Large intestine (tissue), 3 donors: ENCODE measurements around the gene MMP24OS. TPM values are rescaled to one million over a fixed set of nuclear protein-coding genes. Genes with fewer than 3 reads are reported as not detected.
A peak's percentile ranks its signal among the peaks of the same experiment; 100 is the strongest.

Experiments used
- DNase-seq, 2 donors: peaks; one replicate each; pipeline versions ENCODE4 v3.0.0 to v3.0.0-alpha.2; 2013
- H3K27ac ChIP-seq: one replicate; pipeline ENCODE4 v1.5.1; 2013; ENCODE audit warnings: low read length
- H3K27me3 ChIP-seq: 2 replicates; pipeline ENCODE4 v1.6.1; 2013; ENCODE audit warnings: low read length; ENCODE audit not compliant: control insufficient read depth, insufficient read depth
- H3K36me3 ChIP-seq: 2 replicates; pipeline ENCODE4 v1.6.1; 2013; ENCODE audit warnings: low read length; ENCODE audit not compliant: control insufficient read depth, insufficient read depth
- H3K4me1 ChIP-seq: one replicate; pipeline ENCODE4 v1.6.1; 2013; ENCODE audit warnings: low read length; ENCODE audit not compliant: control insufficient read depth, insufficient read depth
- H3K4me3 ChIP-seq: one replicate; pipeline ENCODE4 v1.5.1; 2013; ENCODE audit warnings: low read length
- H3K9me3 ChIP-seq: one replicate; pipeline ENCODE4 v1.6.1; 2013; ENCODE audit warnings: mild to moderate bottlenecking, low read depth, low read length, moderate library complexity; ENCODE audit not compliant: control insufficient read depth
- WGBS: methylation state at CpG from one replicate; pipeline ENCODE4 v1.1.5; 2013; ENCODE audit warnings: low lambda C conversion rate; ENCODE audit not compliant: insufficient coverage; 5-methylcytosine and 5-hydroxymethylcytosine counted together
- polyA plus RNA-seq: library from polyadenylated mRNA; unstranded; fragments of 120-200 nt; gene quantifications from one replicate; pipeline ENCODE4 v1.2.1, GENCODE V29; 2013

MMP24OS gene
- polyA plus RNA-seq, 1 donor = 43.8 TPM

DNA sequence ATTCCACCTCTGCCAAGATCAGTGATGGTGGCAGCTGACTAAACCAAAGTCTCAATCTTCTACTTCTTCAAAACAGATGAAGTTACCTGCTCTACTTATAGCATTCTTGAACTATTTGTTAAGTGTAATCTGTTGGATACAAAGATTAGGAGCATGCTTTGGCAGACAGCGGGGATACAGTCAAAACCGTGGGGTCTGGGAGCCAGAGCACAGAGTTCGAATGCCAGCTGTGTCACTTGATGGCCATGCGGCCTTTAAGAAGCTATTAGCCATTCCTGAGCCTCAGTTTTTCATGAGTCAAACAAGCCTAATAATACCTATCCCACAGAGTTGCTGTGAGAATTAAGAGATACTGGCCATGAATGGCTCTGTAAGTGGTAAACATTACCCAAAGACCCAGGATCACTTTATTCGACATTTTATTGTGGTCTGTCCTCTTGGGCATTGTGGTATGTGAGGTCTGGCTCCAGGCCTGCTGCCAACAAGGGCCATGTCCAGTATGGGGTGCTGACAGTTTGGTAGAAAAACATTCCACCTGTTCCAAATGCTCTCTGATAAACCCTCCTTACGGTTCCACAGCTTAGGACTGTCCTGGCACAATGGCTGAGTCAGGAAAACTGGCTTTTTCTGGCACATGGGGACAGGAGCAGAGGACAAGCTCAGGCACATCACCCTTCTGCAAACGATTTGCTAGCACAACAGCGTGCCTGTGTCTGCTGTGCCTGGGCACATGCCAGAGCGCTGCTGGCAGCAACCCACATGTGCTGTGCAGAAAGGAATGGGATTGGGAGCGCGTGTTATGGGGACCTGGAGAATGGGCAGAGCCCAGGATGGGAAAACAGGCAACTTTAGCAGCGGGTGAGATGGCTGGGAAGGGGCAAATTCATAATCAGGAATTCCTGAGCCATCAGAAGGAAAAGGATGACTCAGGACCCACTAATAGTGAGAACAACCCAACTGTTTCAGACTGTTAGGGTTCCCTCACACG lies 30.0 kb upstream of the MMP24OS start:
- no peak overlapping the region for H3K4me3 ChIP-seq
- peaks cover 9% of the 10 kb centered on the region for H3K36me3 ChIP-seq
- no peaks in the 10 kb centered on the region for H3K27me3 ChIP-seq
- H3K27ac ChIP-seq = peak overlapping the region; percentile 91
- DNase-seq = no peak
- H3K9me3 ChIP-seq = no peaks in the 10 kb centered on the region
- peaks cover 37% of the 10 kb centered on the region for H3K4me1 ChIP-seq
- WGBS = 100% methylated on average over 1 of the region's 13 CpGs

DNA sequence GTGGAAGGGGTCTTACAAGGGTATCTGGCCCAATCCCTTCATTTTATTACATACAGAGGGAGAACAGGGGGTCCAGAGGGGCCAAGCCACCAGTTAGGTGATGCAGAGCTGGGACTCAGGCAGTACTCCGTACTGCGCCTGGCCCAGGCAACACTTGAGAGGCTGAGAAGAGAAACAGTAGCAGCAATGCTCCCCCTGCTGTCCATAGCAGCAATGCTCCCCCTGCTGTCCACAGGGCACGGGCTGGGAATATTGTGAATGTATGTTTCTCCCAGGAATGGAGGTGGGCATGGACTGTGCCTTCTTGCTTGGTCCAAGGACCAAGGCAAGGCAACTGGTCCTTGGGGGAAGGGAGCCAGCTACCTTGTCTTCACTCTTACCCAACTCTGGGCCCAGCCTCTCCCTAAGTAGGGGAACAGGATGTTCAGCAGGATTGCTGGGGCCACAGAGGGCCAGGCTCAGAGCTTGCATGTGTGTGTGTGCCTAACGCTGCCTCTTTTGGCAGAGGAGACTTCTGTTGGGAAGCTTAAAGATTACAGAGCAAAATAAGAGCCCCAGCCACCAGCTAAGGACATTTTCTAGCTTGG lies 29.1 kb upstream of the MMP24OS start:
- peaks cover 7% of the 10 kb centered on the region for H3K36me3 ChIP-seq
- H3K27ac ChIP-seq = peak overlapping the region; percentile 91
- H3K9me3 ChIP-seq = no peaks in the 10 kb centered on the region
- H3K4me3 ChIP-seq = no peak overlapping the region
- H3K27me3 ChIP-seq = no peaks in the 10 kb centered on the region
- H3K4me1 ChIP-seq = peaks cover 37% of the 10 kb centered on the region
- DNase-seq = peak; percentile 71 to 77
- WGBS = no CpG with 5 or more reads among the region's 4 CpGs

DNA sequence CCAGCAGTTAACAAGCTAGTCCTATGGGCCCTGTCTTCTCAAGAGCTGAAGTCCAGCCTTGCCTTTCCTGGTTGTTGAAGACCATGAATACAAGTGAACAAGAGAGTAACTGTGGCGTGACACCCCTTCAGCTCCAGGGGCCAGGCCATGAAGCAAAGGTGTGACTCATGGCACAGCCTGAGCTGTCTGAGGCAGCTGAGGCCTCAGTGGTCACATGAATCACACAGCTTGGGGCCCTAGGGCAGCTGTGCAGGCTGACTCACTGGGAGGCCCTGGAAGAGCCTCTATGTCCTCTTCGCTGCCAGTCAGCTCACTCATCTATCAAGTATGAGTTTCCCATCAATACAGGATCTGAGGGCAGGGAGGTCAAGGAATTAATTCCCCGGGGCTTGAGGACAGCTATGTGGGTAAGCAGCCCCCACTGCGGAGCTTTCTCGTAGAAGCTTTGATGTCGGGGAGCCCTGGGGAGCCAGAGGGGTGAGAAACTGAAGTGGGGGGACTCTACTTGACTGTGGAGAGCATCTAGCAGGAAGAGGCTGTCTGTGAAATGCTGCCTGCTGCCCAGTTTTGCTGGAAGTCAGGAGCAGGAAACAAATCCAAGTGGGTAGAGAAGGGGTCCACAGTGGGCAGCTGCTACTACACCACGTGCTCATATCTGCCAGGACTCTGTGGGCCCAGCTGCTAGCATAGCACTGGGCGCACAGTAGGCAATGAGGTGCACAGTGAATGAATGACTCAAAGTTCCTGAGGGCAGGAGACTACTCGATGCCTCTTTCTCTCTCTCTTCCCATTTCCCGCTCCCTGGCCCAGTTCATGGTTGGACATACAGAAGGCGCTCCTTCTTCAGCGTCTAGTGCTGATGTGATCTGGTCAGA lies 28.0 kb upstream of the MMP24OS start:
- Histone ChIP-seq H3K27me3 (no peaks in the 10 kb centered on the region), H3K27ac (peak overlapping the region; percentile 91), H3K36me3 (peaks cover 5% of the 10 kb centered on the region), H3K4me1 (peaks cover 37% of the 10 kb centered on the region), H3K4me3 (no peak overlapping the region), H3K9me3 (no peaks in the 10 kb centered on the region)
- WGBS = no CpG with 5 or more reads among the region's 12 CpGs
- DNase-seq = peak; percentile 93 to 95

DNA sequence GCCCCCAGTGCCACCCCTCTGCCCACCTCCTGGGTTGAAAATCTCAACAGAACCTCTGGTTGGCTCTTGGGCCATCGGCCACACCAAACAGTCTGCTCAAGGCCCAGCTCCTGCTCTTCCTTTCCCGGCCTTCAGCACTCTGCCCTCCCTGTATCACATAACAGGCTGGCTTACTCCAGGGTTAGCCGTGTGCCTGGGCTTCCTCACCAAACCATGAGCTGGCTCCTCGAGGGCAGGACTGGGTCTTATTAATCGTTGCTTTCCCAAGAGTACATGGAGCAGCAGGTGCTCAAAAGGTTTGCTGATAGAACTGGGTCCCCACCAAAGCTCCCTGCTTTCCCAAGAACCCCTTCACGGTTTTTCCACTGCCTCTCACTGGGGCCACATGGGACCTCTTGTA lies 27.0 kb upstream of the MMP24OS start:
- Histone ChIP-seq H3K4me3 (no peak overlapping the region), H3K9me3 (no peaks in the 10 kb centered on the region), H3K27me3 (no peaks in the 10 kb centered on the region), H3K4me1 (peaks cover 37% of the 10 kb centered on the region), H3K36me3 (peaks cover 5% of the 10 kb centered on the region), H3K27ac (peak overlapping the region; percentile 91)
- no peak for DNase-seq
- WGBS = no CpG with 5 or more reads among the region's 6 CpGs

DNA sequence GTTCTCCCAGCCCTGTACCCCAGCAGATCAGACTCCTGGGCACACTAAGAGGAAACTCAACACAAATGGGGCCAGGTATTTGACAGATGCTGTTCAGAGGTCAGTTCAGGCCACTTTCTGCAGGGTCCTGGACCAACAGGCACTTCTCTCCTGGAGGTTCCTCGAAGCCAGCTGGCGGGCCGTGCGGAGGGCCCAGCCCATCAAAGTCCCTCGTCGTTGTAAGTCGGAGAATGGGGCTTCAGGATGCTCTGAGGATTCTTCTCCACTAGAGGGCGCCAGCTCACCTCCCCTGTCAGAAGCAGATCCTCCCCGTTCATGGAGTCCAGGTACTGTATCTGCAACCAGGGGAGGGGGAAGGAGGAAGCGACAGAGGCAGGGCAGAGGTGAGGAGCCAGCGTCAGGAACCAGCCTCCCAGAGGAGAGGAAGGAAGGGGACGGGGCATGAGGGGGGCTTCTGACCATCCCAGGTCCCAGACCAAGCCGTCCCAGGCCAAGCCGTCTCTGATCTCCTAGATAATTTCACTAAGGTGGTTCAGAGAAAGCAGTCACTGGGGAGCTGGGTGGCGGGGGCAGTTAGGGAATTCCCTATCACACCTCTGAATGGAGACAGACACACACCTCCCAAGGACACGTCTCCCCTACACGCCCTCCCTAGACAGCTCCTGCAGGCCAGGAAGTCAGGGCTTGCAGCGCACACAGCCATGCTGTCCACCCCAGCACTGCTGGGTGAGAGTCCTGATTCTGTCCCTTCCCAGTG lies 26.0 kb upstream of the MMP24OS start:
- Histone ChIP-seq H3K9me3 (no peaks in the 10 kb centered on the region), H3K4me1 (peaks cover 37% of the 10 kb centered on the region), H3K36me3 (peaks cover under 1% of the 10 kb centered on the region), H3K27ac (peak overlapping the region; percentile 91), H3K4me3 (no peak overlapping the region), H3K27me3 (no peaks in the 10 kb centered on the region)
- DNase-seq = peak; percentile 86 to 88
- WGBS = no CpG with 5 or more reads among the region's 18 CpGs

DNA sequence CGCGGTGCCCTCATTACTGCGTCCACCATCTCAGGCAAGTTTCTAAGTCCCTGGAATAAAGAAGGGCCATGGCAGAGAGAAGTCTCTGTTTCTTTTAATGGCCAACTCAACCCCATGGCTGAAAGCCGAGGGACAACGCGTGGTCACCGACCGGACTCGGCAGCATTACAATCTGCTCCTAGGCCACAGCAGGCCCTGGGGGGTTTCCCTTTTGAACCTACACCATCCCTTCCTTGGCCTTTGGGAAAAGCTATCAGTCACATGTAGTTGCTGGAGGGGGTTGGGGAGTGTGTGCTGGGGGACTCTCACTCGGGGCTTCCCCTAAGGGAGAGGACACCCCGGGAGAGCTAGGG lies 25.4 kb upstream of the MMP24OS start:
- no CpG with 5 or more reads among the region's 11 CpGs for WGBS
- Histone ChIP-seq H3K27ac (no peak overlapping the region), H3K4me1 (peaks cover 37% of the 10 kb centered on the region), H3K36me3 (no peaks in the 10 kb centered on the region), H3K9me3 (no peaks in the 10 kb centered on the region), H3K27me3 (no peaks in the 10 kb centered on the region), H3K4me3 (no peak overlapping the region)
- DNase-seq = no peak

DNA sequence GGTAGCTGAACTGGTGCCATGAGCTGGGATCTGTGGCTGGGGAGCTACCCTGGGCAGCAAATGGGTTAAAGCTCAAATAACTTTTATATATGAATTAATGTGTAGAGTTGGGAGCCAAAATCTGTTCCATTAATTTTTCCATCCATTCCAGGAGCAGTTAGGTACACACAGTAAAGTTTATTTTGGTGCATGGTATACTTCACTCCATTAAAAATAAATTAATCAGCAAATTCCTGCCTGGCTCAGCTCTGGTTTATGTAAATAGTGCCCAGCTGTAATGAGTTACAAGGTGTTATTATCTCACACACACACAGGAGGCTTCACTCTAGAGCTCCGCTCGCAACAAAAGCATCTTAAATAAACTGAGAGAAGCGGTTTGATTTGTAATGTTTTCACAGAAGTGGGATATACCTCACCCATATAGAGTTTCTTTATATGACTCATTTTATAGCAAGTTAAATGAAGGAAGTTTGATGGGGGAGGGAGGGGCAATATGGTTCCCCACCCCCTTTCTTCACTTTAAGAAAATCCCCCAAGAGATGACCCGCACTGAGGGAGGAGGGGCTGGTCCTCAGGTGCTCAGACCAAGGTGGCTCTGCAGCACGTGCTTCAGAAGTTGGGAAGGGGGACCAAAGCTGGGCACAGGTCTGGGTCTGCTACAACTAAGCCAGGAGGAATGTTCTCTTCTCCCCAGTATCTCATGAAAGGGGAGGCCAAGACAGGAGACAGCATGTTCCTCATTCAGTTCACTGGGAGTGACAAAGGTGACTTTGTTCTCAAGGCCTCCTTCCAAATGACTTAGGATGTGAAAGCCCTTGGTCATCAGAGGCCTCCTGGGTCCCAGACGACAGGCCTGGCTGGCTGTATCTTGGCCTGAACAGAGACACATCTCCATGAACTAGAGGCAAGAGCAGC lies 24.8 kb upstream of the MMP24OS start:
- DNase-seq = no peak
- no peaks in the 10 kb centered on the region for H3K9me3 ChIP-seq
- H3K4me1 ChIP-seq = peaks cover 35% of the 10 kb centered on the region
- H3K27ac ChIP-seq = no peak overlapping the region
- H3K27me3 ChIP-seq = no peaks in the 10 kb centered on the region
- H3K36me3 ChIP-seq = no peaks in the 10 kb centered on the region
- no peak overlapping the region for H3K4me3 ChIP-seq
- no CpG with 5 or more reads among the region's 6 CpGs for WGBS

DNA sequence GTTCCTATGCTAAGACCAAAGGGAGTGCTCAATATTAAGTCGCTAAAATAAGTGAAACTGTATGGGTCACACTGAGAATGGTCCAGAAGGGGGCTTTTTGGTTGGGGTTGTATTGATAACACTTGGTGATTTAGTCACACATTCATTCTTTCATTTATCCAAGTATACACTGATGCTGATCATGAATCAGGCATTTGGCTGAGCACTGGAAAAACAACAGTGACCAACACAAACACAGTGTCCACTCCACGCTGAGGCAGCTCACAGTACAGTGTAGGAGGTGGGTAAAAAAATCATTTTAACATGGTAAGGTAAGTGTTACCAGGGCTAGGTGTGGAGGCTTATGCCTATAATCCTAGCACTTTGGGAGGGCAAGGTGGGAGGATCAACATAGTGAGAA lies 23.5 kb upstream of the MMP24OS start:
- no peak for DNase-seq
- Histone ChIP-seq H3K4me1 (peaks cover 24% of the 10 kb centered on the region), H3K4me3 (no peak overlapping the region), H3K36me3 (no peaks in the 10 kb centered on the region), H3K27ac (no peak overlapping the region), H3K9me3 (no peaks in the 10 kb centered on the region), H3K27me3 (no peaks in the 10 kb centered on the region)
- WGBS = 100% methylated on average over 1 of the region's 2 CpGs
